Gastrocnemius medialis (tissue), 4 donors: ENCODE data around the gene ADARB1. TPM values are rescaled to one million over a fixed set of nuclear protein-coding genes. Genes with fewer than 3 reads are reported as not detected.

Experiments used
- ATAC-seq, 2 donors: fragments of 150-250 bp; one replicate each; pipeline ENCODE4 v1.9.1; 2016
- DNase-seq, 2 donors: peaks; one replicate each; pipeline ENCODE4 v3.0.0-alpha.2; 2019
- H3K27ac ChIP-seq, 4 donors: fragments of 200-600 bp; sonication (generic); 1 replicate in 1 of 4; 2 replicates in 3 of 4; pipeline ENCODE4 v1.5.1; 2016 to 2018; ENCODE audit warnings: mild to moderate bottlenecking in 2 of 4, moderate library complexity in 1 of 4
- H3K27me3 ChIP-seq, 3 donors: fragments of 200-600 bp; sonication (generic) in 2 of 3; 1 replicate in 1 of 3; 2 replicates in 2 of 3; pipeline versions ENCODE4 v1.5.1 to v1.6.0; 2016 to 2019; ENCODE audit warnings: mild to moderate bottlenecking in 1 of 3, moderate library complexity in 1 of 3
- H3K36me3 ChIP-seq, 2 donors: fragments of 200-600 bp; sonication (generic) in 1 of 2; one replicate each; pipeline ENCODE4 v1.5.1; 2017 to 2018
- H3K4me1 ChIP-seq, 2 donors: fragments of 200-600 bp; sonication (generic) in 1 of 2; one replicate each; pipeline ENCODE4 v1.5.1; 2016 to 2017; ENCODE audit warnings: mild to moderate bottlenecking in 2 of 2
- H3K4me3 ChIP-seq, 4 donors: fragments of 200-600 bp; sonication (generic) in 3 of 4; 1 replicate in 1 of 4; 2 replicates in 3 of 4; pipeline ENCODE4 v1.5.1; 2016 to 2019; ENCODE audit warnings: mild to moderate bottlenecking in 2 of 4
- H3K9me3 ChIP-seq, 3 donors: fragments of 200-600 bp; sonication (generic) in 2 of 3; 1 replicate in 1 of 3; 2 replicates in 2 of 3; pipeline ENCODE4 v1.5.1; 2016 to 2019
- POLR2A ChIP-seq, 2 donors: fragments of 450-650 bp; IDR thresholded peaks; one replicate each; pipeline ENCODE4 v1.6.1; 2017; ENCODE audit warnings: antibody characterized with exemption in 2 of 2, mild to moderate bottlenecking in 2 of 2, moderate library complexity in 2 of 2
- in situ Hi-C, 4 donors: fragments of 200-750 bp; cut with MboI; loops; one replicate each; pipeline versions ENCODE4 v1.15.0 to v1.8.0; 2017; ENCODE audit warnings: low sequenced_read_pairs in 4 of 4
- intact Hi-C: fragments of 100-400 bp; cut with DNase I; formaldehyde crosslinking; loops from one replicate; pipeline ENCODE4 v1.15.1; 2023; ENCODE audit warnings: low total_unique reads
- total RNA-seq, 4 donors: library from RNA; depleted of rRNA; stranded (reverse); fragments of >200 nt; gene quantifications; one replicate each; pipeline versions ENCODE4 v1.1.0 to v1.2.3, GENCODE V29; 2016
- TF ChIP-seq, protein P1 (sequence below), 5 experiments: fragments of 450-650 bp in 3 of 5; fragments of 200-600 bp in 2 of 5; sonication (generic) in 2 of 5; IDR thresholded peaks in 4 of 5; conservative IDR thresholded peaks in 1 of 5; 1 replicate in 4 of 5; 2 replicates in 1 of 5; pipeline ENCODE4 v1.5.1; 2016 to 2019; ENCODE audit warnings: antibody characterized with exemption in 5 of 5, mild to moderate bottlenecking in 3 of 5, moderate library complexity in 3 of 5

ADARB1 gene
- total RNA-seq, 4 donors from 2014 or later, result 5.9 to 11.5 (median 6.9) TPM

DNA sequence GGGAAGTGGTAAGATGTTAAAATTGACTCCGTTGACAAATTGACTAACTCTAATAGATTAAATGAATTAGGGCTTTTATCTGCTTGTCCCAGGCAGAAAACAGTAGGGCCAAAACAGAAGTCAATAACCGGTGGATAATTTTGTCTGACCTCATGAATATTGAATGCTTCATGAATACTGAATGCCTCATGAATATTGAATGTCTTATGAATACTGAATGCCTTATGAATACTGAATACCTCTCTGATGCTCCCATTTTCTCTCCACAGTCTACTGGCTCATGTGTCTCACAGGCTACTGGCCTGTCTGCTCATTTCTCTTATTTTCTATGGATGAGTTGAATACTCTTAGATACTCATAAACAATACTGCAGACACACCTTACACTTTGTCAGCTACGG is 157.3 kb downstream of the ADARB1 start:
- ATAC-seq, result no peak

DNA sequence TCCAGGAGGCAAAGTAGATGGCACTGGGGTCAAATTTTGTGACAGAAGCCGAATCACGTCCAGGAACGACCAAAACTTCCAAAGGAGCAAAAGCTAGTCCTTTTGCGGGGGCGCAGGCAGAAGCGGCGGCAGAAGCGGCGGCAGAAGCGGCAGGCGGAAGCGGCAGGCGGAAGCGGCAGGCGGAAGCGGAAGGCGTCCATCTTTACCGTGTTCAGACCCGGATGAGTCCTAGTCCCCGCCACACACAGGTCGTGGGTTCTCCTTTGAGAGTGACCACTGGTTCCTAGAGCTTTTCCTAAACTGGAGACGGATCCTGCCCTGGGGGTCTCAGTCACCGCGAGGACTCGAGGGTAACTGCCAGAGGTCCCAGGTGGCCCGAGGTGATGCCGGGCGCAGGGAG is 159.7 kb downstream of the ADARB1 start:
- in situ Hi-C loops, result no loop called here
- H3K27me3 ChIP-seq, result peaks cover 4 to 8% (median 5%) of the 10 kb centered on the region in 3 donors
- no peaks in the 10 kb centered on the region for H3K9me3 ChIP-seq
- DNase-seq, result no peak
- TF ChIP-seq POLR2A (IDR thresholded peaks at IDR 0.05), result no peak
- TF ChIP-seq, protein P1, sequence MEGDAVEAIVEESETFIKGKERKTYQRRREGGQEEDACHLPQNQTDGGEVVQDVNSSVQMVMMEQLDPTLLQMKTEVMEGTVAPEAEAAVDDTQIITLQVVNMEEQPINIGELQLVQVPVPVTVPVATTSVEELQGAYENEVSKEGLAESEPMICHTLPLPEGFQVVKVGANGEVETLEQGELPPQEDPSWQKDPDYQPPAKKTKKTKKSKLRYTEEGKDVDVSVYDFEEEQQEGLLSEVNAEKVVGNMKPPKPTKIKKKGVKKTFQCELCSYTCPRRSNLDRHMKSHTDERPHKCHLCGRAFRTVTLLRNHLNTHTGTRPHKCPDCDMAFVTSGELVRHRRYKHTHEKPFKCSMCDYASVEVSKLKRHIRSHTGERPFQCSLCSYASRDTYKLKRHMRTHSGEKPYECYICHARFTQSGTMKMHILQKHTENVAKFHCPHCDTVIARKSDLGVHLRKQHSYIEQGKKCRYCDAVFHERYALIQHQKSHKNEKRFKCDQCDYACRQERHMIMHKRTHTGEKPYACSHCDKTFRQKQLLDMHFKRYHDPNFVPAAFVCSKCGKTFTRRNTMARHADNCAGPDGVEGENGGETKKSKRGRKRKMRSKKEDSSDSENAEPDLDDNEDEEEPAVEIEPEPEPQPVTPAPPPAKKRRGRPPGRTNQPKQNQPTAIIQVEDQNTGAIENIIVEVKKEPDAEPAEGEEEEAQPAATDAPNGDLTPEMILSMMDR (IDR thresholded peaks at IDR 0.05 in 4 of 5, conservative IDR thresholded peaks at IDR 0.05 in 1 of 5), result no peak
- no peak overlapping the region for H3K27ac ChIP-seq
- peak overlapping the region in 1 of 4 donors; percentile 21 for H3K4me3 ChIP-seq
- H3K4me1 ChIP-seq, result no peaks in the 10 kb centered on the region
- intact Hi-C loops, result no loop called here
- no peaks in the 10 kb centered on the region for H3K36me3 ChIP-seq
- ATAC-seq, result no peak

More for the DNA sequence above, 157.3 kb downstream of the ADARB1 start:
- no peak for DNase-seq
- Histone ChIP-seq H3K36me3 (no peaks in the 10 kb centered on the region), H3K4me3 (no peak overlapping the region), H3K27ac (no peak overlapping the region), H3K4me1 (no peaks in the 10 kb centered on the region), H3K9me3 (no peaks in the 10 kb centered on the region), H3K27me3 (peaks cover 11 to 15% (median 11%) of the 10 kb centered on the region in 3 donors)
- intact Hi-C loops (no loop called here), in situ Hi-C loops (no loop called here)
- TF ChIP-seq, protein P1 (IDR thresholded peaks at IDR 0.05 in 4 of 5, conservative IDR thresholded peaks at IDR 0.05 in 1 of 5), result no peak
- TF ChIP-seq POLR2A (IDR thresholded peaks at IDR 0.05), result no peak

GRCh38 chr21:45234965-45235364 is 160.6 kb downstream of the ADARB1 start:
- no peaks in the 10 kb centered on the region for H3K36me3 ChIP-seq
- DNase-seq, result no peak
- H3K9me3 ChIP-seq, result no peaks in the 10 kb centered on the region
- TF ChIP-seq POLR2A (IDR thresholded peaks at IDR 0.05), result no peak
- TF ChIP-seq, protein P1 (IDR thresholded peaks at IDR 0.05 in 4 of 5, conservative IDR thresholded peaks at IDR 0.05 in 1 of 5), result no peak
- peaks cover 2 to 8% (median 5%) of the 10 kb centered on the region in 3 donors for H3K27me3 ChIP-seq
- H3K4me3 ChIP-seq, result no peak overlapping the region
- no peaks in the 10 kb centered on the region for H3K4me1 ChIP-seq
- in situ Hi-C loops (no loop called here), intact Hi-C loops (no loop called here)
- ATAC-seq, result no peak
- H3K27ac ChIP-seq, result no peak overlapping the region

- DNase-seq, result no peak
- no peak for ATAC-seq
- Histone ChIP-seq H3K9me3 (no peaks in the 10 kb centered on the region), H3K4me1 (no peaks in the 10 kb centered on the region), H3K27ac (no peak overlapping the region), H3K27me3 (peaks cover 2 to 8% (median 5%) of the 10 kb centered on the region in 3 donors), H3K4me3 (no peak overlapping the region), H3K36me3 (no peaks in the 10 kb centered on the region)
- no peak for TF ChIP-seq POLR2A (IDR thresholded peaks at IDR 0.05)
- TF ChIP-seq, protein P1 (IDR thresholded peaks at IDR 0.05 in 4 of 5, conservative IDR thresholded peaks at IDR 0.05 in 1 of 5), result no peak
- in situ Hi-C loops, result no loop called here
- intact Hi-C loops, result no loop called here
Observed at GRCh38 chr21:45235488-45235887, 161.1 kb downstream of the ADARB1 start.

DNA sequence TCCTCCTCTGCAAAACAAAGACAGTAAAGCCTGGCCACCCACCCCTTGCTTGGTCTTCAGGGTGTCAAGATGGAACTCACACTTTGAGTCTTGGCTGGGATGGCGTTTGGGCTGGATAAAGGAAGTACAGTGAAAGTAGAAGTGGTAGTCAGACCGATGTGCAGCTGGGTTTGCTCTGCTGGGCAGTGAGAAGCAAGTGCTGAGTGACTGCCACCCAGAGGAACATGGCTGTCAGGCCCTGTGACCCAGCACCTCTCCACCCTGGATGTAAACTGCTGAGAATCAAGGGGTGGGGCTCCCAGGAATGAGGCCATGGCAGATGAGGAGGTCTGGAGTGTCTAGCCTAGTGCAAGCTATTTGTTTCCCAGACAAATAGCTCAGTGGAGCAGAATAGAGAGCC is 162.1 kb downstream of the ADARB1 start:
- H3K4me1 ChIP-seq, result no peaks in the 10 kb centered on the region
- intact Hi-C loops, result no loop called here
- ATAC-seq (no peak), DNase-seq (no peak)
- peaks cover 3 to 8% (median 5%) of the 10 kb centered on the region in 3 donors for H3K27me3 ChIP-seq
- peaks cover 0 to 5% (median 0%) of the 10 kb centered on the region in 3 donors for H3K9me3 ChIP-seq
- no peak overlapping the region for H3K27ac ChIP-seq
- H3K4me3 ChIP-seq, result no peak overlapping the region
- H3K36me3 ChIP-seq, result no peaks in the 10 kb centered on the region
- no peak for TF ChIP-seq POLR2A (IDR thresholded peaks at IDR 0.05)
- TF ChIP-seq, protein P1 (IDR thresholded peaks at IDR 0.05 in 4 of 5, conservative IDR thresholded peaks at IDR 0.05 in 1 of 5), result no peak
- in situ Hi-C loops, result no loop called here
